ENCODE results near the gene CSNK1A1L.

- TF ChIP-seq POLR2A (IDR thresholded peaks at IDR 0.05) (no peak), CTCF (IDR thresholded peaks at IDR 0.05) (no peak), EP300 (IDR thresholded peaks at IDR 0.05) (no peak)
Measured at GRCh38 chr13:37132211-37132610, 26.7 kb upstream of the CSNK1A1L start.

All from ovary (tissue), 3 donors.